K562 (cell line): Measurements from ENCODE around the gene ERI2. TPM values are rescaled to one million over a fixed set of nuclear protein-coding genes. Genes with fewer than 3 reads are reported as not detected.

Experiments
- ATAC-seq: fragments of 200-7000 bp; cut with Tn5 transposase; 3 replicates; pipeline ENCODE4 v1.9.1; 2020; ENCODE audit warnings: moderate library complexity
- BruUV-seq: library from RNA; stranded (reverse); fragments of 400-500 nt; replicated peaks from 2 replicates; lab custom pipeline; 2021; lab: Mats Ljungman, UMichigan
- CTCF ChIA-PET: fragments of 300-600 bp; formaldehyde crosslinking; extraction: SDS; loops from one replicate; lab custom pipeline; 2021; ENCODE audit warnings: low intra/inter-chr PET ratio; lab: Yijun Ruan, JAX
- POLR2A ChIA-PET: fragments of 300-600, 350-650 bp; sonication (Branson Sonifier 250); formaldehyde crosslinking; extraction: SDS; loops from one replicate; lab custom pipeline; 2021; ENCODE audit warnings: antibody characterized with exemption, inconsistent platforms; lab: Yijun Ruan, JAX
- DNase-seq, 4 experiments: peaks; one replicate each; pipeline versions ENCODE4 v3.0.0 to v3.0.0-alpha.2; 2011 to 2018; ENCODE audit warnings: low spot score in 3 of 4, mixed read lengths in 3 of 4; ENCODE audit errors: extremely low read depth in 1 of 4
- FAIRE-seq: peaks from 2 replicates; lab custom pipeline; 2011; peaks lifted over from hg19 to GRCh38; lab: Jason Lieb, UNC
- H2AFZ ChIP-seq: 2 replicates; pipeline ENCODE4 v1.6.0; 2011; ENCODE audit warnings: low read depth, low read length, control low read depth, inconsistent platforms
- H3K27ac ChIP-seq: fragments of 200-600 bp; 3 replicates; pipeline ENCODE4 v1.8.0; 2011; ENCODE audit warnings: low read depth, mild to moderate bottlenecking, control low read depth, inconsistent platforms, low read length, moderate library complexity, mixed read lengths; ENCODE audit errors: extremely low read depth
- H3K27me3 ChIP-seq, 2 experiments: fragments of 300-600 bp in 1 of 2; 2 replicates in 1 of 2; 3 replicates in 1 of 2; pipeline versions ENCODE4 v1.6.0 to v1.8.0; 2011; ENCODE audit warnings: inconsistent platforms in 2 of 2, low read length in 2 of 2, mild to moderate bottlenecking in 1 of 2, mixed read lengths in 1 of 2, moderate library complexity in 1 of 2; ENCODE audit not compliant: control insufficient read depth in 2 of 2, insufficient read depth in 2 of 2
- H3K36me3 ChIP-seq: fragments of 300-600 bp; 3 replicates; pipeline ENCODE4 v1.8.0; 2011; ENCODE audit warnings: mild to moderate bottlenecking, low read length, inconsistent platforms; ENCODE audit not compliant: control insufficient read depth, insufficient read depth
- H3K4me1 ChIP-seq, 2 experiments: fragments of 200-600 bp in 1 of 2; replicated peaks in 1 of 2; 2 replicates in 1 of 2; 3 replicates in 1 of 2; pipeline versions ENCODE4 v1.5.1 to v1.8.0; 2011; ENCODE audit warnings: inconsistent platforms in 2 of 2, low read length in 2 of 2, mild to moderate bottlenecking in 1 of 2, mixed read lengths in 1 of 2, moderate library complexity in 1 of 2; ENCODE audit not compliant: control insufficient read depth in 2 of 2, insufficient read depth in 2 of 2
- H3K4me2 ChIP-seq: 2 replicates; pipeline ENCODE4 v1.6.1; 2011; ENCODE audit warnings: low read length, control low read depth, inconsistent platforms, mixed read lengths; ENCODE audit not compliant: insufficient read depth
- H3K4me3 ChIP-seq: fragments of 200-600 bp; sonication (generic), shearing (Covaris generic); 2 replicates; pipeline ENCODE4 v1.5.1; 2016; ENCODE audit warnings: control low read depth, inconsistent platforms
- H3K79me2 ChIP-seq: fragments of 200-600 bp; 3 replicates; pipeline ENCODE4 v1.8.0; 2011; ENCODE audit warnings: low read length, inconsistent platforms; ENCODE audit not compliant: control insufficient read depth, insufficient read depth
- H3K9ac ChIP-seq, 2 experiments: 2 replicates each; pipeline versions ENCODE4 v1.6.0 to v1.6.1; 2011; ENCODE audit warnings: low read depth in 2 of 2, low read length in 2 of 2, control low read depth in 1 of 2, inconsistent platforms in 1 of 2, mild to moderate bottlenecking in 1 of 2, mixed read lengths in 1 of 2; ENCODE audit not compliant: insufficient read depth in 1 of 2
- H3K9me1 ChIP-seq: one replicate; pipeline ENCODE4 v1.6.0; 2011; ENCODE audit warnings: inconsistent platforms, mild to moderate bottlenecking, low read length, moderate library complexity; ENCODE audit not compliant: control insufficient read depth, insufficient read depth
- H3K9me3 ChIP-seq: replicated peaks from 2 replicates; pipeline ENCODE4 v1.5.1; 2011; ENCODE audit warnings: low read depth, low read length, inconsistent platforms; ENCODE audit not compliant: control insufficient read depth, insufficient read depth
- H4K20me1 ChIP-seq: replicated peaks from 2 replicates; pipeline ENCODE4 v1.6.1; 2011; ENCODE audit warnings: low read length, inconsistent platforms, mixed read lengths; ENCODE audit not compliant: control insufficient read depth, insufficient read depth
- CBX2 ChIP-seq: fragments of 200-600 bp; sonication (generic); IDR thresholded peaks from one replicate; pipeline ENCODE4 v1.6.1; 2012; ENCODE audit warnings: mild to moderate bottlenecking, low read length, inconsistent platforms; ENCODE audit not compliant: insufficient read depth, poor library complexity, severe bottlenecking
- CHD1 ChIP-seq: fragments of 200-600 bp; sonication (generic); IDR thresholded peaks from one replicate; pipeline ENCODE4 v1.6.1; 2012; ENCODE audit warnings: mild to moderate bottlenecking, moderate library complexity, low read length, inconsistent platforms
- ESRRB ChIP-seq: fragments of 250-450 bp; sonication (Bioruptor Pico); IDR thresholded peaks from 2 replicates; pipeline ENCODE4 v1.5.0; 2020; ENCODE audit warnings: mild to moderate bottlenecking, moderate library complexity, borderline replicate concordance
- KDM5B ChIP-seq: fragments of 200-600 bp; sonication (generic); IDR thresholded peaks from 2 replicates; pipeline ENCODE4 v1.6.1; 2012; ENCODE audit warnings: low read depth, mild to moderate bottlenecking, moderate library complexity, low read length, control low read depth, inconsistent platforms; ENCODE audit not compliant: insufficient replicate concordance
- MIER1 ChIP-seq: fragments of 450-650 bp; IDR thresholded peaks from 2 replicates; pipeline ENCODE4 v1.6.1; 2016; ENCODE audit warnings: antibody characterized with exemption, mild to moderate bottlenecking, low read depth
- OTX1 ChIP-seq: fragments of 450-650 bp; formaldehyde crosslinking; IDR thresholded peaks from 2 replicates; pipeline ENCODE4 v1.4.0; 2022; ENCODE audit warnings: mild to moderate bottlenecking
- PHF21A ChIP-seq: fragments of 450-650 bp; IDR thresholded peaks from 2 replicates; pipeline ENCODE4 v1.6.1; 2017; ENCODE audit warnings: low read depth, borderline replicate concordance
- POLR3G ChIP-seq: IDR thresholded peaks from 2 replicates; pipeline ENCODE4 v1.6.1; 2011; ENCODE audit not compliant: insufficient read length, insufficient replicate concordance; ENCODE audit errors: extremely low read depth
- SAFB ChIP-seq: fragments of 200-400 bp; formaldehyde crosslinking; IDR thresholded peaks from 2 replicates; pipeline ENCODE4 v1.6.1; 2017; ENCODE audit warnings: low read depth, low read length, borderline replicate concordance
- WGBS: fragments of 100-300 bp; shearing (Covaris generic); methylation state at CpG from one replicate; pipeline ENCODE4 v1.1.6; 2016; ENCODE audit warnings: low coverage, mixed read lengths; ENCODE audit not compliant: insufficient coverage; ENCODE audit errors: missing lambda C conversion rate; 5-methylcytosine and 5-hydroxymethylcytosine counted together
- in situ Hi-C: fragments of 300-500 bp; cut with MboI; formaldehyde crosslinking; loops from 4 replicates; pipeline ENCODE4 v1.15.0; 2018; ENCODE audit warnings: inconsistent platforms, mixed read lengths
- intact Hi-C: fragments of 100-400 bp; cut with micrococcal nuclease; formaldehyde crosslinking; loops from 2 replicates; pipeline ENCODE4 v1.14.2; 2022
- polyA plus RNA-seq, 8 experiments: library from polyadenylated mRNA; depleted of rRNA in 4 of 8; stranded (reverse) in 5 of 8; unstranded in 3 of 8; fragments of >200 nt; fragmentation: Nextera tagmentation in 2 of 8; fragmentation: Illumina TruSeq in 1 of 8; extraction: Ambion mirVana in 2 of 8; extraction: Trizol in 1 of 8; gene quantifications; 2 replicates each; pipeline versions ENCODE4 v1.2.1 to v1.2.3, GENCODE V29; 2011 to 2014; ENCODE audit warnings: inconsistent platforms in 1 of 8, missing spikeins in 1 of 8
- total RNA-seq, 7 experiments: library from RNA; depleted of rRNA in 6 of 7; stranded (reverse); fragments of >200 nt in 6 of 7; fragmentation: Illumina TruSeq in 2 of 7; extraction: Trizol in 2 of 7; gene quantifications; 2 replicates each; pipeline versions ENCODE4 v1.2.1 to v1.2.3, GENCODE V29; 2011 to 2021; ENCODE audit warnings: low replicate concordance in 1 of 7
- TF ChIP-seq, protein P1 (sequence below), 2 experiments: fragments of 450-650 bp; conservative IDR thresholded peaks; 2 replicates each; pipeline ENCODE4 v1.6.1; 2017; ENCODE audit warnings: mild to moderate bottlenecking in 2 of 2, moderate library complexity in 2 of 2
- TF ChIP-seq, protein P2 (sequence below): fragments of 450-650 bp; IDR thresholded peaks from 2 replicates; pipeline ENCODE4 v1.7.0; 2016; ENCODE audit warnings: borderline replicate concordance

Gene ERI2
- total and polyA plus RNA-seq, 9 of the 15 experiments (the other 6 are each of a cell fraction or from before 2014, with no cell fraction given), result 23.3 to 57.0 (median 48.1) TPM

DNA sequence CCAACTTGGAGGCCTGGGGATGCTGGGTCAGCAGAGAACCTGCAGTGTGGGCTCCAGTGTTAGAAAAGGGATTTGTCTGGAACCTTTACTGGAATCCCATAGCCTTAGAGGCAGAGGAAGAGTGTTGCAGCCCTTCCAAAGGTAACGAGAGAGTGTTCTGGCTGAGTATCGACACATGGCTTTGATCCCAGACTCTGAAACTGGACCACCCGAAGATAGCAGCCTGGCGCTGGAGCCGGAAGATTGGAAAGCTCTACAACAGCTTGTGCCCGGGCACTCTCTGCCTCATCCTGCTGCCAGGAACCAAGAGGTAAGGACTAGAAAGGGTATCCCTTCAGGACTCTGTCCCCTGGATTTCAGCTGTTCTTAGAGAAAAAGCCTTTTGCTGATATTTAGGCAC is 39.8 kb upstream of the ERI2 start:
- no peak overlapping the region for H3K9ac ChIP-seq
- TF ChIP-seq, protein P1, sequence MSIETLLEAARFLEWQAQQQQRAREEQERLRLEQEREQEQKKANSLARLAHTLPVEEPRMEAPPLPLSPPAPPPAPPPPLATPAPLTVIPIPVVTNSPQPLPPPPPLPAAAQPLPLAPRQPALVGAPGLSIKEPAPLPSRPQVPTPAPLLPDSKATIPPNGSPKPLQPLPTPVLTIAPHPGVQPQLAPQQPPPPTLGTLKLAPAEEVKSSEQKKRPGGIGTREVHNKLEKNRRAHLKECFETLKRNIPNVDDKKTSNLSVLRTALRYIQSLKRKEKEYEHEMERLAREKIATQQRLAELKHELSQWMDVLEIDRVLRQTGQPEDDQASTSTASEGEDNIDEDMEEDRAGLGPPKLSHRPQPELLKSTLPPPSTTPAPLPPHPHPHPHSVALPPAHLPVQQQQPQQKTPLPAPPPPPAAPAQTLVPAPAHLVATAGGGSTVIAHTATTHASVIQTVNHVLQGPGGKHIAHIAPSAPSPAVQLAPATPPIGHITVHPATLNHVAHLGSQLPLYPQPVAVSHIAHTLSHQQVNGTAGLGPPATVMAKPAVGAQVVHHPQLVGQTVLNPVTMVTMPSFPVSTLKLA (conservative IDR thresholded peaks at IDR 0.05), result no peak
- H2AFZ ChIP-seq, result no peak overlapping the region
- ChIA-PET CTCF (no interaction called here), POLR2A (interaction anchor here (1.1 kb wide), 1 partner anchor 55 kb away, joined by 6 read pairs; the partner anchor contains the start of genes DCUN1D3 and LYRM1)
- no peak for DNase-seq
- in situ Hi-C loops (no loop called here), intact Hi-C loops (no loop called here)
- no peak for FAIRE-seq
- H3K4me3 ChIP-seq, result no peak overlapping the region
- peaks cover 71% of the 10 kb centered on the region; the same call in 2 of the 3 replicates for H3K36me3 ChIP-seq
- no peaks in the 10 kb centered on the region for H3K27me3 ChIP-seq
- H3K9me3 ChIP-seq, result no peaks in the 10 kb centered on the region
- H3K4me1 ChIP-seq, result no peaks in the 10 kb centered on the region
- no peak overlapping the region for H3K4me2 ChIP-seq
- WGBS, result 94% methylated on average over 6 of the region's 6 CpGs
- no peak overlapping the region for H3K27ac ChIP-seq
- BruUV-seq, result no TSS peak
- no peaks in the 10 kb centered on the region for H3K79me2 ChIP-seq
- no peaks in the 10 kb centered on the region for H4K20me1 ChIP-seq
- no peak for ATAC-seq
- H3K9me1 ChIP-seq, result no peaks in the 10 kb centered on the region

DNA sequence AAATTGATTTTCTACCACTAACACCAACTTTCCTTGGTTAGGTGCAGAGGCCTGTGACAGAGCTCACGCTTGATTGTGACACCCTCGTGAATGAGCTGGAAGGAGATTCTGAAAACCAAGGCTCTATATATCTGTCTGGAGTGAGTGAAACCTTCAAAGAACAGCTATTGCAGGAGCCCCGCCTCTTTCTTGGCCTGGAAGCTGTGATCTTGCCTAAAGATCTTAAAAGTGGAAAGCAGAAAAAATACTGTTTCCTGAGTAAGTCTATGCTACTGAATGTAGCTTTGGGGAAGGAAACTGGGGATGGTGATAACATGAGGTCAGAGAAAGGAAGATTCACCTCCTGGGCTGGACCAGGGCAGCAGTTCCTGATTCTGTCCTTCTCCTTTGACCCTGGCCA is 38.3 kb upstream of the ERI2 start:
- WGBS, result 72% methylated on average over 3 of the region's 3 CpGs
- DNase-seq (no peak), ATAC-seq (no peak), FAIRE-seq (no peak)
- Histone ChIP-seq H2AFZ (no peak overlapping the region), H3K9me3 (no peaks in the 10 kb centered on the region), H3K9ac (no peak overlapping the region), H4K20me1 (no peaks in the 10 kb centered on the region), H3K27ac (no peak overlapping the region), H3K4me1 (no peaks in the 10 kb centered on the region), H3K36me3 (peaks cover 76% of the 10 kb centered on the region; the same call in 2 of the 3 replicates), H3K79me2 (no peaks in the 10 kb centered on the region), H3K27me3 (no peaks in the 10 kb centered on the region), H3K4me3 (no peak overlapping the region), H3K4me2 (no peak overlapping the region), H3K9me1 (no peaks in the 10 kb centered on the region)
- ChIA-PET CTCF (no interaction called here), POLR2A (interaction anchor here (0.5 to 0.9 kb wide), 3 partner anchors 23 to 63 kb away, joined by 3 read pairs; no protein-coding TSS in a partner anchor)
- intact Hi-C loops (no loop called here), in situ Hi-C loops (no loop called here)
- no TSS peak for BruUV-seq
- TF ChIP-seq POLR3G (no peak), ESRRB (CRISPR knock-in tag) (no peak), PHF21A (no peak), KDM5B (no peak), CBX2 (no peak), CHD1 (no peak), MIER1 (no peak), SAFB (no peak), OTX1 (CRISPR knock-in tag) (no peak)
- TF ChIP-seq, protein P2, sequence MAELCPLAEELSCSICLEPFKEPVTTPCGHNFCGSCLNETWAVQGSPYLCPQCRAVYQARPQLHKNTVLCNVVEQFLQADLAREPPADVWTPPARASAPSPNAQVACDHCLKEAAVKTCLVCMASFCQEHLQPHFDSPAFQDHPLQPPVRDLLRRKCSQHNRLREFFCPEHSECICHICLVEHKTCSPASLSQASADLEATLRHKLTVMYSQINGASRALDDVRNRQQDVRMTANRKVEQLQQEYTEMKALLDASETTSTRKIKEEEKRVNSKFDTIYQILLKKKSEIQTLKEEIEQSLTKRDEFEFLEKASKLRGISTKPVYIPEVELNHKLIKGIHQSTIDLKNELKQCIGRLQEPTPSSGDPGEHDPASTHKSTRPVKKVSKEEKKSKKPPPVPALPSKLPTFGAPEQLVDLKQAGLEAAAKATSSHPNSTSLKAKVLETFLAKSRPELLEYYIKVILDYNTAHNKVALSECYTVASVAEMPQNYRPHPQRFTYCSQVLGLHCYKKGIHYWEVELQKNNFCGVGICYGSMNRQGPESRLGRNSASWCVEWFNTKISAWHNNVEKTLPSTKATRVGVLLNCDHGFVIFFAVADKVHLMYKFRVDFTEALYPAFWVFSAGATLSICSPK, result no peak
